HG03432 (cell line): ENCODE results near the gene EEF1A1.
"Not testable (repeated sequence)": the region's sequence is repeated elsewhere in the genome, so short reads cannot be mapped to it uniquely, and the experiment has no call there.

Source experiments
- ATAC-seq: cut with Tn5 transposase; IDR thresholded peaks from one replicate; pipeline ENCODE4 v1.9.1; 2021; ENCODE audit warnings: mild to moderate bottlenecking, moderate library complexity; ENCODE audit not compliant: unreplicated experiment

Gene EEF1A1

GRCh38 chr6:73508776-73509175 lies 12.1 kb downstream of the EEF1A1 start:
- no peak for ATAC-seq

GRCh38 chr6:73506246-73506645 lies 14.6 kb downstream of the EEF1A1 start:
- no peak for ATAC-seq

DNA sequence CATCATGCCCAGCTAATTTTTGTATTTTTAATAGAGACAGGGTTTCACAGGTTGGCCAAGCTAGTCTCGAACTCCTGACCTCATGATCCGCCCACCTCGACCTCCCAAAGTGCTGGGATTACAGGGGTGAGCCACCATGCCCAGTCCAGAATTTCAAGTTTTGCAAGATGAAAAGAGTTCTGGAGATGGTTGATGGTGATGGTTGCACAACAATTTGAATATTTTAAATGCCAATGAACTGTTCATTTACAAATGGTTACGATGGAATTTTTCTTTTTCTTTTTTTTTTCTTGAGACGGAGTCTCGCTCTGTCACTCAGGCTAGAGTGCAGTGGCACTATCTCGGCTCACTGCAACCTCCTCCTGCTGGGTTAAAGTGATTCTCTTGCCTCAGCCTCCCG lies 15.1 kb downstream of the EEF1A1 start:
- ATAC-seq: not testable (repeated sequence)

DNA sequence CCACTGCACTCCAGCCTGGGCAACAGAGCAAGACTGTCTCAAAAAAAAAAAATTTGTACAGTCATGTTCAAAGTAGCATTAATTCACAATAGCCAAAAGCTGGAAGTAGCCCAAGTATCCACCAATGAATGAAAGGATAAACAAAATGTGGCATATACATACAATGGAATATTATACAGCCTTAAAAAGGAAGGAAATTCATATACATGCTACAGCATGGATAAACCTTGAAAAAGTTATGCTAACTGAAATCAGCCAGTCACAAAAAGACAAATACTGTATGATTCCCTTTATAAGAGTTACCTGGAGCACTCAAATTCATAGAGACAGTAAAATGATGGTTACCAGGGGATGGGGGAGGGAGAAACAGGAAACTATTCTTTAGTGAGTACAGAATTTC lies 15.7 kb downstream of the EEF1A1 start:
- no peak for ATAC-seq

DNA sequence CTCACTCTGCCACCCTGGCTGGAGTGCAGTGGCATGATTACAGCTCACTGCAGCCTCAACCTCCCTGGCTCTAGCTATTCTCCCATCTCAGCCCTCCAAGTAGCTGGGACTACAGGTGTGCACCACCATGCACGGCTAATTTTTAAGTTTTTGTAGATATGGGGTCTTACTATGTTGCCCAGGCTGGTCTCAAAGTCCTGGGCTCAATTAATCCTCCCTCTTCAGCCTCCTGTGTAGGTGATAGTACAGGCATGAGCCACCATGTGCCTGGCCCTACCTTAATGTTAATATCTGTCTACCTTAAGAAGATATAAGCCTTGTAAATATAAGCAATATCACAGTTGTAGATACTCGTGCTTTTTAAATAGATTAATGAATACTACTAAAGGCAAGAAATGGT lies 16.7 kb downstream of the EEF1A1 start:
- no peak for ATAC-seq

GRCh38 chr6:73503027-73503772 lies 17.6 kb downstream of the EEF1A1 start:
- ATAC-seq: no peak

DNA sequence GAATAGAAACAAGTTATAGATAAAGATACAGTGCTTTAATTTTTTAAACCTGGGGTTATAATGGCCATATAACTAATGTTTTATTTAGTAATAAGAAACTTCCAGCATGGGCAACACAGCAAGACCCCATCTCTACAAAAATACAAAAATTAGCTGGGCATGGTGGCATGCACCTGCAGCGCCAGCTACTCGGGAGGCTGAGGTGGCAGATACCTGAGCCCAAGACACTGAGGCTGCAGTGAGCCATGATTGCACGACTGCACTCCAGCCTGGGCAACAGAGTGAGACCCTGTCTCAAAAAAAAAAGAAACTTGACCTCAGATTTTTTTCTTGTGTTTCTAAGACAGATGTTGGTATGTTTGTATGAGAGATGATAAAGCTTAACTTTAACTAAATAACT lies 22.9 kb downstream of the EEF1A1 start:
- ATAC-seq: no peak

GRCh38 chr6:73491377-73491776 lies 29.5 kb downstream of the EEF1A1 start:
- no peak for ATAC-seq

DNA sequence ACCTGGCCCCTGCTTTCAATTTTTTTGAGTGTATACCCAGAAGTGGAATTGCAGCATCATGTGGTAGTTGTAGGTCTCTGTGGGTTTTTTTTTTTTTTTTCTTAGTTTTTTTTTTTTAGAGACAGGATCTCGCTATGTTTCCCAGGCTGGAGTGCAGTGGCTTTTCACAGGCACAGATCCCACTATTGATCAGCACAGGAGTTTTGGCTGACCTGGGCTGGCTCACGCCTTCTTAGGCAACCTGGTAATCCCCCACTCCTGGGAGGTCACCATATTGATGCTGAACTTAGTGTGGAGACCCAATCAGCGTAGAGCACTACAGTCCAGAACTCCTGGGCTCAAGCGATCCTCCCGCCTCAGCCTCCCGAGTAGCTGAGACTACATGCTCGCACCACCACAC lies 33.4 kb downstream of the EEF1A1 start:
- ATAC-seq: no peak

GRCh38 chr6:73484438-73484837 lies 36.4 kb downstream of the EEF1A1 start:
- no peak for ATAC-seq

DNA sequence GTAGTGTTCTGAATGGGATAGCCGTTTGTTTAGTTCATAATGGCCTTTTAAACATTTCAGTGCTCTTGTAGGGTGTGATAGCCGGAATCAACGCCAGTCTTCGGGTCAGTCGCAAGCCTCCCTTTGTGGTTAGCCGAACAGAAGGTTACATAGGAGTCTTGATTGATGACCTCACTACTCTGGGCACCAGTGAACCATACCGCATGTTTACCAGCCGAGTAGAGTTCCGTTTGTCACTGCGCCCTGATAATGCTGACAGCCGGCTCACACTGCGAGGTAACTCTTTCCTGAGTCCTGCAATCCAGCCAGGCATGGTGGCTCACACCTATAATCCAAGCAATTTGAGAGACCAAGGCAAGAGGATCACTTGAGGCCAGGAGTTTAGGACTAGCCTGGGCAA lies 38.9 kb downstream of the EEF1A1 start:
- no peak for ATAC-seq

DNA sequence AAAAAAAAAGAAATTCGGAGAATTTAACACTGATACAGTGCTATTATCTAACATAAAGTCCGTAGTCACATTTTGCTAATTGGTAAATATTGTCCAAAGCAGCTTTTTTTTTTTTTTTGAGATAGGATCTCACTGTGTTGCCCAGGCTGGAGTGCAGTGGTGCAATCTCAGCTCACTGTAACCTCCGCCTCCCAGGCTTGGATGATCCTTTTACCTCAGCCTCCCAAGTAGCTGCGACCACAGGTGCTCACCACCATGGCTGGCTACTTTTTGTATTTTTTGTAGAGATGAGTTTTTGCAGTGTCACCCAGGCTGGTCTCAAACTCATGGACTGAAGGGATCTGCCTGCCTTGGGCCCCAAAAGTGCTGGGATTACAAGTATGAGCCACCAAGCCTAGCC lies 43.4 kb downstream of the EEF1A1 start:
- ATAC-seq: no peak

GRCh38 chr6:73476723-73477122 lies 44.1 kb downstream of the EEF1A1 start:
- ATAC-seq: no peak

DNA sequence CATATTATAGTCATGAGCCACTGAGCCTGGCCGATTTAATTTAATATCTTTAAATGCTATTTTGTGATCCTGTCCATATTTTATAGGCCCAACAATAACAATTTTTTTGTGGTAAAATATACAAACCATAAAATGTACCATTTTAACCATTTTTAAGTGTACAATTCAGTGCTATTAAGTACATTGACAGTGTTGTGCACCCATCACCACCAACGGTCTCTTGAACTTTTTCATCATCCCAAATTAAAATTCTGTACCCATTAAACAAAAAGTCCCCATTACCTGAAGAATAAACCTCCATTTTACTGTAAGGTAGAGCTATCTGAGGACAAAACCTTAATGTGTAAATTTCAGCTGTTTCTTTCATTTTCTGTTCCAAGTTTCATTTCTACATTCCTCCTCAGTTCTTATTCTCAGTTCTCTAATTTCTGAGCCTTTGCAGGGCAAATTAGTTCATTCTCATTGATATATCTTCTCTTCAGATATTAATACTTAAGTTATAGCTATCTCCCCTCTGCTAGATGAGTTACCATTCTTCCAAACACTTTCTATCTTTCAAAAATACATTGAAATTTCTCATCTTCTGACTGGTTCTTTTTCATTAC lies 49.0 kb downstream of the EEF1A1 start:
- ATAC-seq: peak; percentile 96
